IMR-90 (cell line): ENCODE data around the gene IL37. TPM values are rescaled to one million over a fixed set of nuclear protein-coding genes. Genes with fewer than 3 reads are reported as not detected.

Experiments used
- ATAC-seq: fragments of 200-7000 bp; cut with Tn5 transposase; 2 replicates; pipeline ENCODE4 v1.9.1; 2020; ENCODE audit warnings: low read depth, mild to moderate bottlenecking, moderate library complexity
- BruUV-seq: library from RNA; stranded (reverse); fragments of 400-500 nt; replicated peaks from 2 replicates; lab custom pipeline; 2021; lab: Mats Ljungman, UMichigan
- CTCF ChIA-PET: fragments of 300-600 bp; formaldehyde crosslinking; extraction: SDS; loops from one replicate; lab custom pipeline; 2021; ENCODE audit warnings: antibody characterized with exemption; lab: Yijun Ruan, JAX
- POLR2A ChIA-PET: fragments of 300-600 bp; sonication (Branson Sonifier 250); formaldehyde crosslinking; loops from one replicate; lab custom pipeline; 2022; ENCODE audit warnings: antibody characterized with exemption; ENCODE audit not compliant: unreplicated experiment; lab: Charles Lee
- DNase-seq: peaks from one replicate; pipeline ENCODE4 v3.0.0; 2013
- H2AFZ ChIP-seq: replicated peaks from 2 replicates; pipeline ENCODE3; 2013; ENCODE audit warnings: low read length, mild to moderate bottlenecking; ENCODE audit not compliant: poor library complexity
- H2AK5ac ChIP-seq: 2 replicates; pipeline ENCODE4 v1.6.1; 2013; ENCODE audit warnings: low read depth, low read length, inconsistent platforms
- H2AK9ac ChIP-seq: replicated peaks from 2 replicates; pipeline ENCODE3; 2013; ENCODE audit warnings: mild to moderate bottlenecking, low read depth, low read length, moderate library complexity; ENCODE audit not compliant: poor library complexity
- H2BK120ac ChIP-seq: 2 replicates; pipeline ENCODE4 v1.6.1; 2013; ENCODE audit warnings: low read depth, low read length, inconsistent platforms
- H2BK15ac ChIP-seq: 3 replicates; pipeline ENCODE4 v1.6.1; 2013; ENCODE audit warnings: low read depth, low read length, inconsistent platforms
- H2BK20ac ChIP-seq: 2 replicates; pipeline ENCODE4 v1.6.1; 2013; ENCODE audit warnings: low read depth, mild to moderate bottlenecking, inconsistent platforms, low read length, moderate library complexity
- H2BK5ac ChIP-seq: 2 replicates; pipeline ENCODE4 v1.6.1; 2013; ENCODE audit warnings: mild to moderate bottlenecking, low read depth, low read length, inconsistent platforms; ENCODE audit not compliant: poor library complexity, severe bottlenecking
- H3K14ac ChIP-seq: replicated peaks from 2 replicates; pipeline ENCODE4 v1.6.1; 2013; ENCODE audit warnings: low read depth, low read length, inconsistent platforms
- H3K18ac ChIP-seq: 2 replicates; pipeline ENCODE4 v1.6.1; 2013; ENCODE audit warnings: low read depth, low read length, control low read depth
- H3K23ac ChIP-seq: 2 replicates; pipeline ENCODE4 v1.6.1; 2013; ENCODE audit warnings: low read depth, low read length, inconsistent platforms
- H3K27ac ChIP-seq: 2 replicates; pipeline ENCODE4 v1.5.1; 2013; ENCODE audit warnings: mild to moderate bottlenecking, control low read depth, low read length; ENCODE audit not compliant: insufficient read depth
- H3K27me3 ChIP-seq: 2 replicates; pipeline ENCODE4 v1.6.1; 2013; ENCODE audit warnings: low read length; ENCODE audit not compliant: control insufficient read depth, insufficient read depth
- H3K36me3 ChIP-seq: 2 replicates; pipeline ENCODE4 v1.6.1; 2013; ENCODE audit warnings: low read length, mixed read lengths; ENCODE audit not compliant: control insufficient read depth, insufficient read depth
- H3K4ac ChIP-seq: 2 replicates; pipeline ENCODE4 v1.6.1; 2013; ENCODE audit warnings: low read depth, low read length, inconsistent platforms
- H3K4me1 ChIP-seq: 2 replicates; pipeline ENCODE4 v1.6.1; 2013; ENCODE audit warnings: low read length, mixed read lengths; ENCODE audit not compliant: control insufficient read depth, insufficient read depth
- H3K4me2 ChIP-seq: 2 replicates; pipeline ENCODE4 v1.6.1; 2013; ENCODE audit warnings: low read depth, mild to moderate bottlenecking, control low read depth, low read length, moderate library complexity
- H3K4me3 ChIP-seq: 2 replicates; pipeline ENCODE4 v1.5.1; 2013; ENCODE audit warnings: low read depth, mild to moderate bottlenecking, control low read depth, low read length, moderate library complexity; ENCODE audit not compliant: insufficient read depth
- H3K56ac ChIP-seq: 2 replicates; pipeline ENCODE4 v1.6.1; 2013; ENCODE audit warnings: low read length, inconsistent platforms; ENCODE audit not compliant: insufficient read depth; ENCODE audit errors: extremely low read depth
- H3K79me1 ChIP-seq, 2 experiments: 2 replicates each; pipeline ENCODE4 v1.6.1; 2013; ENCODE audit warnings: low read length in 2 of 2, inconsistent platforms in 1 of 2, low read depth in 1 of 2
- H3K9ac ChIP-seq: 2 replicates; pipeline ENCODE4 v1.6.1; 2013; ENCODE audit warnings: low read depth, low read length, control low read depth
- H3K9me1 ChIP-seq: 2 replicates; pipeline ENCODE4 v1.6.1; 2013; ENCODE audit warnings: low read length, inconsistent platforms; ENCODE audit not compliant: insufficient read depth
- H3K9me3 ChIP-seq: 2 replicates; pipeline ENCODE4 v1.6.1; 2013; ENCODE audit warnings: low read length; ENCODE audit not compliant: control insufficient read depth, insufficient read depth
- H4K20me1 ChIP-seq: 2 replicates; pipeline ENCODE4 v1.6.1; 2013; ENCODE audit warnings: low read length, inconsistent platforms; ENCODE audit not compliant: insufficient read depth
- H4K5ac ChIP-seq: 2 replicates; pipeline ENCODE4 v1.6.1; 2013; ENCODE audit warnings: mild to moderate bottlenecking, low read depth, low read length, control low read depth
- H4K8ac ChIP-seq, 2 experiments: 2 replicates each; pipeline ENCODE4 v1.6.1; 2013; ENCODE audit warnings: low read depth in 2 of 2, low read length in 2 of 2, control low read depth in 1 of 2, inconsistent platforms in 1 of 2
- H4K91ac ChIP-seq: 2 replicates; pipeline ENCODE4 v1.6.1; 2013; ENCODE audit warnings: low read depth, low read length, inconsistent platforms; ENCODE audit not compliant: insufficient read depth
- CEBPB ChIP-seq: IDR thresholded peaks from 2 replicates; pipeline ENCODE4 v1.6.1; 2012; ENCODE audit warnings: low read depth, low read length, improper control_type of control experiment
- FOS ChIP-seq: fragments of 150-350 bp; IDR thresholded peaks from 2 replicates; pipeline ENCODE4 v1.6.1; 2016; ENCODE audit warnings: low read depth, low read length
- NFE2L2 ChIP-seq: fragments of 150-350 bp; IDR thresholded peaks from 2 replicates; pipeline ENCODE4 v1.6.1; 2016; ENCODE audit warnings: low read depth, mild to moderate bottlenecking, low read length
- POLR2A ChIP-seq: IDR thresholded peaks from 2 replicates; pipeline ENCODE4 v1.6.1; 2012; ENCODE audit warnings: mild to moderate bottlenecking, low read depth, low read length
- RCOR1 ChIP-seq: IDR thresholded peaks from 2 replicates; pipeline ENCODE4 v1.6.1; 2012; ENCODE audit warnings: mild to moderate bottlenecking, low read length, improper control_type of control experiment; ENCODE audit not compliant: insufficient replicate concordance
- WGBS, 2 experiments: methylation state at CpG; one replicate each; pipeline versions ENCODE4 v1.1.5 to v1.1.7; 2013; ENCODE audit warnings: missing lambda C conversion rate in 2 of 2; ENCODE audit not compliant: insufficient read length in 1 of 2; ENCODE audit errors: extremely low coverage in 2 of 2; 5-methylcytosine and 5-hydroxymethylcytosine counted together
- dilution Hi-C: fragments of 300-500 bp; cut with HindIII; formaldehyde crosslinking; loops from one replicate; pipeline ENCODE4 v1.14.3; 2018; ENCODE audit warnings: low sequenced_read_pairs; ENCODE audit not compliant: unreplicated experiment
- in situ Hi-C: fragments of 300-500 bp; cut with MboI; formaldehyde crosslinking; loops from 3 replicates; pipeline ENCODE4 v1.14.3; 2019; ENCODE audit warnings: low sequenced_read_pairs, inconsistent platforms, mixed read lengths
- intact Hi-C: fragments of 100-400 bp; cut with micrococcal nuclease; formaldehyde crosslinking; loops from 2 replicates; pipeline ENCODE4 v1.10.0; 2022
- polyA plus RNA-seq, 3 experiments: library from polyadenylated mRNA; depleted of rRNA; stranded (reverse); fragments of >200 nt; gene quantifications; 2 replicates each; pipeline ENCODE4 v1.2.3, GENCODE V29; 2012; ENCODE audit warnings: low replicate concordance in 1 of 3
- total RNA-seq: library from RNA; depleted of rRNA; stranded (reverse); fragments of >200 nt; gene quantifications from 2 replicates; pipeline ENCODE4 v1.2.3, GENCODE V29; 2012
- TF ChIP-seq, protein P1 (sequence below): conservative IDR thresholded peaks from 2 replicates; pipeline ENCODE4 v1.5.1; 2012; ENCODE audit warnings: mild to moderate bottlenecking, low read depth, low read length, improper control_type of control experiment

Gene IL37
- total and polyA plus RNA-seq, 2 of the 4 experiments (the other 2 are of a cell fraction) = 0.15 TPM; not detected in 1

DNA sequence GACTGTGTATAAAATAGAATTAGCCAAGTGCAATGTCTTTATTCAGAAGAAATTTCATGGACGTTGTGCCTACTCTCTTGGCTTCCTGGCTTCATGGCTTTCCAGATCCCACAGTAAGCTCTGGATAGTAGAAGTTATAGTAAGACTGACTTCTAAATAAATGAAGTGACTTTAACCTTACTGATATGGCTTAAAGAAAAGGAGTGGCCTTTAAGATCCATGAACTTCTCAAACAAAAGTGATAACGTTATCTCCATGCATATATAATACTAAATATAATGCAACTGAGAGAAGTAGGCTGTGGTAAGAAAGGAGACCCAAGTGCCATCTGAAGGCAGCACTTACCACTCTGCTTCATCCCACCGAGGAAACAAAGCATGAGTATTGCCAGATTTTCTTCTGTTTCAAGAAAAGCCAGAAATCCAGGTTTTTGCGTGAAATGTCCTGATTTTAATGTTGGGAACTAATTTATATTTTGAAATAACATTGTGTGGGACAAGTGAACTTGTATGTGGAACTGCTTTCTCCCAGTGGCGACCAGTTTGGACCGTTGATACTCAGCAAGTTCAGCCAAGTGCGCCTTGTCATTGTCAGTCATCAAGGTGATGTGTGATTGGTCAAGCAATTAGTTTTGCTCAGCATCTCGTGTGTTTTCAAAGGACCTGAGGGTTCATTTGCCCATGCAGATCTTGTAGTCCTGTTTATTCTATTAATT is 13.9 kb upstream of the IL37 start:
- Histone ChIP-seq H3K23ac (no peak overlapping the region), H4K91ac (no peak overlapping the region), H3K27ac (no peak overlapping the region), H2AK5ac (no peak overlapping the region), H3K79me1 (no peaks in the 10 kb centered on the region), H2BK20ac (no peak overlapping the region), H3K9ac (no peak overlapping the region), H3K9me1 (no peaks in the 10 kb centered on the region), H4K20me1 (no peaks in the 10 kb centered on the region), H2BK15ac (no peak overlapping the region), H2BK120ac (no peak overlapping the region), H4K5ac (no peak overlapping the region), H3K27me3 (peaks cover 11% of the 10 kb centered on the region), H2AFZ (no peak overlapping the region), H3K56ac (no peak overlapping the region), H3K4me2 (no peak overlapping the region), H2AK9ac (no peak overlapping the region), H3K18ac (no peak overlapping the region), H3K36me3 (no peaks in the 10 kb centered on the region), H3K4me3 (no peak overlapping the region), H3K4ac (no peak overlapping the region), H2BK5ac (no peak overlapping the region), H4K8ac (no peak overlapping the region), H3K9me3 (no peaks in the 10 kb centered on the region), H3K14ac (no peak overlapping the region), H3K4me1 (no peaks in the 10 kb centered on the region)
- ChIA-PET POLR2A (no interaction called here), CTCF (no interaction called here)
- in situ Hi-C loops = no loop called here
- dilution Hi-C loops = no loop called here
- 65% methylated on average over 2 of the region's 8 CpGs; no CpG with 5 or more reads in 1 of the 2 experiments for WGBS, 2 experiments
- no peak for DNase-seq
- intact Hi-C loops = no loop called here
- ATAC-seq = no peak
- no TSS peak for BruUV-seq
- TF ChIP-seq NFE2L2 (no peak), CEBPB (no peak), FOS (no peak), POLR2A (no peak), RCOR1 (no peak)
- TF ChIP-seq, protein P1, sequence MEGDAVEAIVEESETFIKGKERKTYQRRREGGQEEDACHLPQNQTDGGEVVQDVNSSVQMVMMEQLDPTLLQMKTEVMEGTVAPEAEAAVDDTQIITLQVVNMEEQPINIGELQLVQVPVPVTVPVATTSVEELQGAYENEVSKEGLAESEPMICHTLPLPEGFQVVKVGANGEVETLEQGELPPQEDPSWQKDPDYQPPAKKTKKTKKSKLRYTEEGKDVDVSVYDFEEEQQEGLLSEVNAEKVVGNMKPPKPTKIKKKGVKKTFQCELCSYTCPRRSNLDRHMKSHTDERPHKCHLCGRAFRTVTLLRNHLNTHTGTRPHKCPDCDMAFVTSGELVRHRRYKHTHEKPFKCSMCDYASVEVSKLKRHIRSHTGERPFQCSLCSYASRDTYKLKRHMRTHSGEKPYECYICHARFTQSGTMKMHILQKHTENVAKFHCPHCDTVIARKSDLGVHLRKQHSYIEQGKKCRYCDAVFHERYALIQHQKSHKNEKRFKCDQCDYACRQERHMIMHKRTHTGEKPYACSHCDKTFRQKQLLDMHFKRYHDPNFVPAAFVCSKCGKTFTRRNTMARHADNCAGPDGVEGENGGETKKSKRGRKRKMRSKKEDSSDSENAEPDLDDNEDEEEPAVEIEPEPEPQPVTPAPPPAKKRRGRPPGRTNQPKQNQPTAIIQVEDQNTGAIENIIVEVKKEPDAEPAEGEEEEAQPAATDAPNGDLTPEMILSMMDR = no peak
